ENCODE data around the gene IL34.

Gene IL34

GRCh38 chr16:70701998-70702397 lies 55.6 kb downstream of the IL34 start:
- H3K9me2 ChIP-seq (replicated peaks; ENCODE audit: insufficient read depth, low read length) = no peaks in the 10 kb centered on the region
- no peaks in the 10 kb centered on the region for H3K27me3 ChIP-seq (replicated peaks; ENCODE audit: insufficient read depth, low read length)
- TF ChIP-seq EZH2 (optimal IDR thresholded peaks at IDR 0.05; ENCODE audit: low read depth, low read length) (no peak), CTCF (IDR thresholded peaks at IDR 0.05; ENCODE audit: low read length) (no peak), EZH2phosphoT487 (IDR thresholded peaks at IDR 0.05; ENCODE audit: low read length) (no peak)
- H3K9ac ChIP-seq (ENCODE audit: low read length) = no peak overlapping the region
- no peak overlapping the region for H3K4me2 ChIP-seq (ENCODE audit: low read depth, low read length)
- no peaks in the 10 kb centered on the region for H3K9me3 ChIP-seq (replicated peaks; ENCODE audit: insufficient read depth, low read length)
- no peaks in the 10 kb centered on the region for H3K4me1 ChIP-seq (ENCODE audit: low read length)
- H3K36me3 ChIP-seq (replicated peaks; ENCODE audit: insufficient read depth, low read length) = no peaks in the 10 kb centered on the region
- no peak overlapping the region for H2AFZ ChIP-seq (ENCODE audit: low read length)
- H4K20me1 ChIP-seq (ENCODE audit: insufficient read depth, low read length) = no peaks in the 10 kb centered on the region
- no peak overlapping the region for H3K27ac ChIP-seq (ENCODE audit: low read length)
- DNase-seq = no peak
- H3K4me3 ChIP-seq (ENCODE audit: low read length) = no peak overlapping the region
- H3F3A ChIP-seq (ENCODE audit: insufficient read depth, low read length) = no peaks in the 10 kb centered on the region
- no peaks in the 10 kb centered on the region for H3K79me2 ChIP-seq (ENCODE audit: low read length)

GRCh38 chr16:70702624-70703023 lies 56.3 kb downstream of the IL34 start:
- H3K36me3 ChIP-seq (replicated peaks; ENCODE audit: insufficient read depth, low read length) = no peaks in the 10 kb centered on the region
- H3K9ac ChIP-seq (ENCODE audit: low read length) = no peak overlapping the region
- no peaks in the 10 kb centered on the region for H3K9me3 ChIP-seq (replicated peaks; ENCODE audit: insufficient read depth, low read length)
- no peaks in the 10 kb centered on the region for H4K20me1 ChIP-seq (ENCODE audit: insufficient read depth, low read length)
- H3K9me2 ChIP-seq (replicated peaks; ENCODE audit: insufficient read depth, low read length) = no peaks in the 10 kb centered on the region
- no peaks in the 10 kb centered on the region for H3K4me1 ChIP-seq (ENCODE audit: low read length)
- H3K27ac ChIP-seq (ENCODE audit: low read length) = no peak overlapping the region
- H3K4me3 ChIP-seq (ENCODE audit: low read length) = no peak overlapping the region
- TF ChIP-seq EZH2 (optimal IDR thresholded peaks at IDR 0.05; ENCODE audit: low read depth, low read length) (no peak), CTCF (IDR thresholded peaks at IDR 0.05; ENCODE audit: low read length) (no peak), EZH2phosphoT487 (IDR thresholded peaks at IDR 0.05; ENCODE audit: low read length) (no peak)
- no peak overlapping the region for H2AFZ ChIP-seq (ENCODE audit: low read length)
- no peak for DNase-seq
- H3F3A ChIP-seq (ENCODE audit: insufficient read depth, low read length) = no peaks in the 10 kb centered on the region
- no peaks in the 10 kb centered on the region for H3K27me3 ChIP-seq (replicated peaks; ENCODE audit: insufficient read depth, low read length)
- H3K4me2 ChIP-seq (ENCODE audit: low read depth, low read length) = no peak overlapping the region
- H3K79me2 ChIP-seq (ENCODE audit: low read length) = no peaks in the 10 kb centered on the region

DNA sequence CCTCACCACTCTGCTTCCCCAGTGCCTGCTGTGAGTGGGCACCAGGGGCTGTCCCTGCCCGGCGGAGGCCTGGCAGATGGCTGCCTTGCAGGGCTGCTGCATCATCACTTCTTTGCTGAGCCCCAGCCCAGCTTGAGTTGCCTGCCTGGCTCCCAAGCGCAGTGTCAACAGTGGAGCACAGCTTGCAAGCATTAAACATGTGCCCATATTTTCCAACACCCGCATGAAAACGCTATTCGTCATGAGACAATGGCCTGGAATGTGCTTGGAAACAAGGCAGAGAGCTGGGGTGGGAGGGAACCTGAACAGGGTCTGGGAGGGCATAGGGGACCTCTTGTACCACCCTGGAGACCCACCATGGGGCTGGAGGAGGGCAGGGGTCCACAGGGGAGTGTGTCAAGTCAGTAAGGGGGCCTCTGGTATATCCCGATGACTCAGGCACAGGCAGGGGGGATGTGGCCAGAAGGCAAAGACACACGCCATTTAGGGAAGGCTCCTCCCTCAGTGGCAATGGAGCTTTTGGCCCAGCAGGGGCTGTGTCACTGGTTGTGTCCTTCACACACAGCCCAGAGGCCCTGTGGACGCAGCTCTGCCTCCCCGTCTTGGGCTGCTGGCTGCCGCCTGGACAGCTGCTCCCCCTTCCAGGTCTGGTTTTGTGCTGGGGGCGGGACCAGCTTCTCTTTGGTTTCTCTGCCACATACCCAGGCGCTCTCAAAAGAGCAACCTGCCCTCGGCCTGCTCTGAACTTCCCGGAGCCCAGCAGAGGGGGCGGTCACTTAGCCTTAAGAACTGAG lies 56.9 kb downstream of the IL34 start:
- TF ChIP-seq CTCF (IDR thresholded peaks at IDR 0.05; ENCODE audit: low read length) (no peak), EZH2 (optimal IDR thresholded peaks at IDR 0.05; ENCODE audit: low read depth, low read length) (no peak), EZH2phosphoT487 (IDR thresholded peaks at IDR 0.05; ENCODE audit: low read length) (no peak)
- Histone ChIP-seq H3K4me3 (ENCODE audit: low read length) (no peak overlapping the region), H3F3A (ENCODE audit: insufficient read depth, low read length) (no peaks in the 10 kb centered on the region), H3K36me3 (replicated peaks; ENCODE audit: insufficient read depth, low read length) (no peaks in the 10 kb centered on the region), H3K9ac (ENCODE audit: low read length) (no peak overlapping the region), H3K79me2 (ENCODE audit: low read length) (no peaks in the 10 kb centered on the region), H2AFZ (ENCODE audit: low read length) (no peak overlapping the region), H3K27me3 (replicated peaks; ENCODE audit: insufficient read depth, low read length) (no peaks in the 10 kb centered on the region), H3K27ac (ENCODE audit: low read length) (no peak overlapping the region), H3K9me2 (replicated peaks; ENCODE audit: insufficient read depth, low read length) (no peaks in the 10 kb centered on the region), H3K4me2 (ENCODE audit: low read depth, low read length) (no peak overlapping the region), H4K20me1 (ENCODE audit: insufficient read depth, low read length) (no peaks in the 10 kb centered on the region), H3K9me3 (replicated peaks; ENCODE audit: insufficient read depth, low read length) (no peaks in the 10 kb centered on the region), H3K4me1 (ENCODE audit: low read length) (no peaks in the 10 kb centered on the region)
- no peak for DNase-seq
